ENCODE data around the gene CCNL1. TPM values are rescaled to one million over a fixed set of nuclear protein-coding genes. Genes with fewer than 3 reads are reported as not detected.
"Not testable (repeated sequence)": the region's sequence is repeated elsewhere in the genome, so short reads cannot be mapped to it uniquely, and the experiment has no call there.

Gene CCNL1
- total and polyA plus RNA-seq, 8 donors, result 82.6 to 319 (median 205) TPM

GRCh38 chr3:157104521-157104920, 55.4 kb downstream of the CCNL1 start:
- intact Hi-C loops (cut with DNase I), result no loop called here
- TF ChIP-seq CTCF (IDR thresholded peaks at IDR 0.05), result no peak
- no peak for DNase-seq
- no peaks in the 10 kb centered on the region for H3K27me3 ChIP-seq
- no peak for ATAC-seq
- H3K4me1 ChIP-seq, result peaks cover 0 to 10% of the 10 kb centered on the region in 2 donors
- no peaks in the 10 kb centered on the region for H3K36me3 ChIP-seq
- H3K9me3 ChIP-seq, result no peaks in the 10 kb centered on the region
- no peak overlapping the region for H3K27ac ChIP-seq
- H3K4me3 ChIP-seq, result no peak overlapping the region

- no peak for TF ChIP-seq CTCF (IDR thresholded peaks at IDR 0.05)
- no peaks in the 10 kb centered on the region for H3K9me3 ChIP-seq
- H3K27me3 ChIP-seq, result no peaks in the 10 kb centered on the region
- ATAC-seq (no peak), DNase-seq (no peak)
- peaks cover 4 to 10% of the 10 kb centered on the region in 2 donors for H3K4me1 ChIP-seq
- H3K36me3 ChIP-seq, result no peaks in the 10 kb centered on the region
- intact Hi-C loops (cut with DNase I), result no loop called here
- no peak overlapping the region for H3K4me3 ChIP-seq
- H3K27ac ChIP-seq, result no peak overlapping the region
Observed at GRCh38 chr3:157103860-157104259, 56.1 kb downstream of the CCNL1 start.

- intact Hi-C loops (cut with DNase I), result no loop called here
- H3K9me3 ChIP-seq, result no peaks in the 10 kb centered on the region
Observed at GRCh38 chr3:157103280-157103679, 56.7 kb downstream of the CCNL1 start.

GRCh38 chr3:157102595-157102994, 57.4 kb downstream of the CCNL1 start:
- DNase-seq; H3K27ac ChIP-seq; ATAC-seq; H3K4me3 ChIP-seq; intact Hi-C loops (cut with DNase I); H3K36me3 ChIP-seq; H3K27me3 ChIP-seq; H3K9me3 ChIP-seq: not testable (repeated sequence)
- H3K4me1 ChIP-seq, result peaks cover 4 to 10% of the 10 kb centered on the region in 2 donors

More at GRCh38 chr3:157103280-157103679, 56.7 kb downstream of the CCNL1 start:
- H3K4me1 ChIP-seq, result peaks cover 4 to 10% of the 10 kb centered on the region in 2 donors
- H3K27me3 ChIP-seq, result no peaks in the 10 kb centered on the region
- DNase-seq (no peak), ATAC-seq (no peak)
- no peaks in the 10 kb centered on the region for H3K36me3 ChIP-seq
- H3K27ac ChIP-seq, result no peak overlapping the region
- no peak for TF ChIP-seq CTCF (IDR thresholded peaks at IDR 0.05)
- no peak overlapping the region for H3K4me3 ChIP-seq

- Histone ChIP-seq H3K27me3 (no peaks in the 10 kb centered on the region), H3K9me3 (no peaks in the 10 kb centered on the region), H3K36me3 (no peaks in the 10 kb centered on the region), H3K4me3 (no peak overlapping the region), H3K27ac (no peak overlapping the region), H3K4me1 (peaks cover 4 to 10% of the 10 kb centered on the region in 2 donors)
- ATAC-seq (no peak), DNase-seq (no peak)
- TF ChIP-seq CTCF (IDR thresholded peaks at IDR 0.05), result no peak
- intact Hi-C loops (cut with DNase I), result no loop called here
Observed at GRCh38 chr3:157102098-157102497, 57.8 kb downstream of the CCNL1 start.

- Histone ChIP-seq H3K27ac (no peak overlapping the region), H3K4me1 (peaks cover 4 to 10% of the 10 kb centered on the region in 2 donors), H3K9me3 (no peaks in the 10 kb centered on the region), H3K4me3 (no peak overlapping the region), H3K27me3 (no peaks in the 10 kb centered on the region), H3K36me3 (no peaks in the 10 kb centered on the region)
- DNase-seq (no peak), ATAC-seq (no peak)
- no peak for TF ChIP-seq CTCF (IDR thresholded peaks at IDR 0.05)
- intact Hi-C loops (cut with DNase I), result no loop called here
Observed at GRCh38 chr3:157101486-157101885, 58.5 kb downstream of the CCNL1 start.

All from left lung (tissue), 10 donors.